Fibroblast of pulmonary artery (primary cell): Measurements from ENCODE around the gene NAA40.
A peak's percentile ranks its signal among the peaks of the same experiment; 100 is the strongest.

ENCODE experiments used
- DNase-seq: peaks from one replicate; pipeline ENCODE4 v3.0.0-alpha.2; 2010; ENCODE audit warnings: low read depth
- H3K4me3 ChIP-seq: replicated peaks from 2 replicates; pipeline ENCODE4 v1.5.1; 2011; ENCODE audit warnings: low read depth, mild to moderate bottlenecking, control low read depth, low read length, moderate library complexity
- TF ChIP-seq, protein P1 (sequence below): IDR thresholded peaks from 2 replicates; pipeline ENCODE4 v1.5.1; 2011; ENCODE audit warnings: mild to moderate bottlenecking, control low read depth, low read length, inconsistent platforms; ENCODE audit errors: missing control alignments

NAA40 gene

DNA sequence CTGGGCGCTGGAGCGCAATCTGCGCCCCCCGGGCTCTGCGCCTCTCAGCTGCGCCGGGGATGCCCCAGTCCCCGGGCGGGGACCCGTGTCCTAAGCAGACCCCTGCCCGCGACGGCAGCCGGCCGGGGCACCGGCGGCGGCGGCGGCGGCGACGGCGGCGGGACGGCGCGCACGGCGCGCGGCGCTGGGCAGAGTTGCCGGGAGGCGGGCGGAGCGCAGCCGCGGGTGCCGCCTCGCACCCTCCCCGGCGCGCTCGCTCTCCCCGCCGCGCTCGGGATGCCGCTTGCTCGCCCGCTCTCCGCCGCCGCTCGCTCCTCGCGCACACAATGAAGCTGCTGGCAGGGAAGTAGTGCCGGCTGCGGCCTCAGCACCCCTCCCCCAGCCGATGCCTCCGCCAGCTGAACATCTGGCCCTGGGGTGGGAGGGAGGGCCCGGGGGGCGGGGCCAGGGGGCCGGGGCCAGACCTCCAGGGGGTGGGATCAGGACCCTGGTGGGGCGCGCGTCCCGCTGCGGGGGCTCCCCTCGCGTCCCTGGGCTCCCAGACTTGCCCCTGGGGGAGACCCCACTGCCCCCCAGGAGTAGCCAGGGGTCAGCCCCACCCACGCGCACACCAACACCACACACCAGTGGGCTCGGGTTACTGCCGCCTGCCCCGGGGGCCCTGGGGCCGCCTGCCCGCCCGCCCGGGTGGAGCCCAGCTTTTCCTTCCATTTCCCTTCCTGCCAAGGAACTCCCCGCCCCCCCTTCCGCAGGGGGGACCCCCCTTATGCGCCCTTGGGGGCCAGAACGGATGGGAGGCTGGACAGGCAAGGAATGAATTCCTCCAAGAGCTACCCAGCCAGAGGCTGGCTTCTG is 21.7 kb upstream of the NAA40 start, which contains the start of gene RCOR2:
Gene RCOR2, minus strand, starts transcription at position 328 of the 855 bp plus-strand sequence. CDS start 708 bp downstream, outside the sequence.
- peak within 1 kb of the TSS; percentile 52 for H3K4me3 ChIP-seq
- TF ChIP-seq, protein P1, sequence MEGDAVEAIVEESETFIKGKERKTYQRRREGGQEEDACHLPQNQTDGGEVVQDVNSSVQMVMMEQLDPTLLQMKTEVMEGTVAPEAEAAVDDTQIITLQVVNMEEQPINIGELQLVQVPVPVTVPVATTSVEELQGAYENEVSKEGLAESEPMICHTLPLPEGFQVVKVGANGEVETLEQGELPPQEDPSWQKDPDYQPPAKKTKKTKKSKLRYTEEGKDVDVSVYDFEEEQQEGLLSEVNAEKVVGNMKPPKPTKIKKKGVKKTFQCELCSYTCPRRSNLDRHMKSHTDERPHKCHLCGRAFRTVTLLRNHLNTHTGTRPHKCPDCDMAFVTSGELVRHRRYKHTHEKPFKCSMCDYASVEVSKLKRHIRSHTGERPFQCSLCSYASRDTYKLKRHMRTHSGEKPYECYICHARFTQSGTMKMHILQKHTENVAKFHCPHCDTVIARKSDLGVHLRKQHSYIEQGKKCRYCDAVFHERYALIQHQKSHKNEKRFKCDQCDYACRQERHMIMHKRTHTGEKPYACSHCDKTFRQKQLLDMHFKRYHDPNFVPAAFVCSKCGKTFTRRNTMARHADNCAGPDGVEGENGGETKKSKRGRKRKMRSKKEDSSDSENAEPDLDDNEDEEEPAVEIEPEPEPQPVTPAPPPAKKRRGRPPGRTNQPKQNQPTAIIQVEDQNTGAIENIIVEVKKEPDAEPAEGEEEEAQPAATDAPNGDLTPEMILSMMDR = no peak
- peak; percentile 89 for DNase-seq

DNA sequence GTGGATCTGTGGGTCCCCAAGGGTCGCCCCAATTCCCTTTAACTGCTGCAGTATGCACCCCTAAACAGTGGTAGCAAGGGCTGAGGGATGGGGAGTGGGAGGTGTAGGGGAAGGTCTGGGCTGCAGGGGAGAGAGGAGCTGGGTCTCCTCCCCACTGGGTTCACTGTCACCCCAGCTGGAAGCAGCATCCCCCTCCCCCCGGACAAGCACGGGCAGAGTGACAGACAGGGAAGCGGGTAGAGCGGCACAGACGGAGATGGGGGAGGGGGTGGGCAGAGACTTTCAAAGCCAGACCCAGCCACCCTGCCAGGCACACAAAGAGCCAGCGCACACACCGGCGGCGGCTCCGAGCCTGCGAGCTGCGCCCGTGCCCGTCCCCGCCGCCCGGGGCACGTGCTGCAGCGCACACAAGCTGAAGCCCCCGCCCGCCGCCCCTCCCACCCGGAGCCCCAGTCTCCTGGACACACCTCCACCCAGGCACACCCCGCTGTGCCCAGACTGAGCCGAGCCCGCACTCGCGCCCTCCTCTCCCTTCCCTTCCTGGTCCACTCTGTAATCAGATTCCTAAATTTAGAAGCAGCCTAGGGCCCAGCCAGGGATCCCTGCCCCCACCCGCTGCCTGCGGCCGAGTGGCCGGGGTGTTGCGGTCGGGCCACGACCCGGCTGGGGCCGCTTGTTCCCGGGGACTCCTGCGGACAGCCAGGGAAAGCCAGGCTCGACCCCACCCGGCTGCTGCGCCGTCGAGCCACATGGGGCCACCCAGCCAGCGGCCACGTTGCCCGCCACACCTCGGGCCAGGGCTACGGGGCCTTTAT is 20.9 kb upstream of the NAA40 start:
- peak overlapping the region; percentile 52 for H3K4me3 ChIP-seq
- TF ChIP-seq, protein P1 = no peak
- peak; percentile 17 for DNase-seq

DNA sequence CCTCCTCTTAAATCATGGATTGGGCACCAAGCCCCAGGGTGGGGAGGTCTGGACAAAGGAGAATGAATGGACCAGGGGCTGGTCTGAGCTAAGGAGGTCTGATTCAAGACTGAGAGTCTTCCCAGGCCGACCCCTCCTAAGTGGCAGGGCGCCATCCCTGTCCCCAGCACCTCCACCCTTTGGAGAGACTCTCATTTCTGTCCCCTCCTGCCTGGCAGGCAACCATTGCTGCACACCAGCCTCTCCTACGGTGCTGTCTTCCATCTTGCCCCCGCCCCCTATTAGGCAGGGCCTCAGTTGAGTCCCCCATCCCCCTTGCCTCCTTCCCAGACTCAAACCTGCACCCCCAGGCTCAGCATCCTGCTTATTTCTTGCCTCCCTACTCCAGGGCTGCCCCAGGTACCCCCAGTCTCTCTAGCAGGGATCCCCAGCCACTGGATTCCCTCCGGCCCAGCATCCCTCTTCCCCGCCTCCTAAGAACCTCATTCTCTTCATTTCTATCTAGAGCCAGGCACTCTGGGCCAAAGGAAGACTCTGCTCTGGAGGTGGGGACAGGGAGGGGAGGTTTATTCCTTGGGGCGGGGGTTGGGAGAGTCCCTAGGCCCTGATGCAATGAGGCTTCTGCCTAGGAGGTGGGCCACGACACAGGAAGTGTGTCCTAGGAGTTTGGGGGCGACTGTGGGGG is 20.2 kb upstream of the NAA40 start:
- TF ChIP-seq, protein P1 = no peak
- H3K4me3 ChIP-seq = no peak overlapping the region
- no peak for DNase-seq

DNA sequence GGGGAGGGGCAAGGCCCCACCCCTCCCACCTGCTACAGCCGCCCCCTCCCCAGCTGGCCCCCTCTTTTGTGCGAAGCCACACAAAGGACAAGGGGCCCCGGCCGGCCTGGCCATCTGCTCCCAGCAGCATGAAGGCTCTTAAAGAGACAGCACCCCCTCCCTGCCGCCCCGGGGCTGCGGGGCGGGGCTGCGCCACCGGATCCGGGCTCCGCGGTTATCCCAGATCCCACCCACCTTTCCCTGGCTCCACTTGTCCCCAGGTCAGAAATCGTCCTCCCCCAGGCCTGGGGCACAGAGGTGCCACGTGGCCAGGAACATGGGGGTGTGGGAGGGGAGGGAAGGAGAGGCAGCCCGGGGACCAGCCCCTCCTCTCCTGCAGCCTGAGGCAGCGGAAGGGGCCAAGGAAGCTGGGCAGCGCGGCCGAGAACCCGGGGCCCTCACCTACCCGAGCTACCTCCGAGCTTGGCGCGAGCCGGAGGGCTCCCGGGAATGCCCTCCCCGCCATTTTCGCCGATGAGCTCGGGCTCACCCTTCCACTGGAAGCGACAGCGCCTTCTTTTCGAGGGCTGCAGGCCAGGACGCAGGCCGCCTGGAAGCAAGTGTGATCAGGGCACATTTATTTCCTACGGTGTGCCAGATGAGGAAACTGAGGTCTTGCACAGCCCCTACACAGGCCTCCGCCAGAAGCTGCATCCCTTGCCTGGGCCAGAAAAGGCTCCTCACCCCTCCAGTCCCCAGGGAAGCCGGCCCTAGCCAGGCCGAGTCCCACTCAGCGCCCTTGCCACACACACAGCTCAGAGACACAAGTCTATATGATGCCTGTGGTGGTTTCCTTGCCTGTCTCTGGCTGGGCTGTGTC is 19.3 kb upstream of the NAA40 start:
- TF ChIP-seq, protein P1 = no peak
- no peak overlapping the region for H3K4me3 ChIP-seq
- DNase-seq = no peak

DNA sequence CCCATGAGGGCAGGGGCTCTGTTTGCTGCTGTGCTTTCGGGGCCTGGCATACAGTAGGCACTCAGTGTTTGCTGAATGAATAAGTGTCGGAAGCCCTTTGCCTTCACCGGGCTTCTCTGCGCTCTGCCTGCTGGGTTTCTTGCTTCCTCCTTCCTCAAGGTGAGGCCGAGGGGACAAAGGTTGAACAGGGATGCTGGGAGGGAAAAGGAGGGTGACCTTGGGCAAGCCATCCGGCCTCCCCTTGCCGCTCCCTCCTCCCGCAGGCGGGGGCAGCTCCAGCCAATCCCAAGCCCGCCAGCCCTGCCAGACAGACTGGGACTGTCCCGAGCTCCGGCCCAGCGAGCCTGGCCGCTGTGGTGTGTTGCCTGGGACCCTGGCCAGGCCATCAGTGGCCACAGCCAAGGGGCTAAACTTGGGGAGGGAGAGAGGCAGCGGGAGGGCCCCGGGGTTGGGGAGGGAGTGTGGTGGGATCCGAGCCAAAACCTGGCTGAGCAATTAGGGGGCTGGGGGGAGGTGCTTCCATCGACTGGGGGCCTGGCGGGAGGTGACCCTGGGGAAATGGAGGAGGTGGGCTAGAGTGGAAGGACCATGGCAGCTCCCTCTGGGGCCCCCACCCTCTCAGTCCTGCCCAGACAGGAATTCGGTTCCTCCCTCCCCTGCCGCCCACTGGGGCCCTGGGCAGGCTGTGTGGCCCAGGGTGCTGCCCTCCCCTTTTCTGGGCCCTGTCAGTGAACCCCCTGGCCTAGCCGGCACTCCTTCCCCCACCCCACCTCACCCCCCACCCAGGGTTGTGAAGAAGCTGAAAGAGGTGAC is 18.5 kb upstream of the NAA40 start:
- no peak overlapping the region for H3K4me3 ChIP-seq
- TF ChIP-seq, protein P1 = no peak
- DNase-seq = peak; percentile 20
